Measurements from ENCODE around the gene FMN2.
"Not testable (repeated sequence)": the region's sequence is repeated elsewhere in the genome, so short reads cannot be mapped to it uniquely, and the experiment has no call there.

The FMN2 gene

GRCh38 chr1:240264494-240264893, 172.8 kb downstream of the FMN2 start:
- DNase-seq = not testable (repeated sequence)

DNA sequence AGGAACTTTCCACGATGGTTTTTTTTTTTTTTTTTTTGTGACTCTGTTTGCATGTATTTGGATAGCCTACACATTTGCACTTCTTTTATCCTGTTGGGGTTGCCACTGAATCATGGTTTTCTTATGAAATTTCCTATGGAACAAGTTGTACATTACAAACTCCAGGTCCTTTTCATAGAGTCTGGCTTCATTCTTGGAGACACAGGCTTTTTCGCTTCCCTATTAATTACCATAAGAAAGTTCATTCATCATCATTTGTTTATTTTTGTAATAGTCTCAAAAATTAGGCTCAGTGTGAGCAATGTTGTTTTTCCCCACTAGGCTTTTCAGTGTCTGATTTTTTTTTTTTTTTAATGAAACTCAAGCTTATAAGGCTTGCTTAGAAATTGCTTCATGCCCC, 179.4 kb downstream of the FMN2 start:
- DNase-seq = no peak

DNA sequence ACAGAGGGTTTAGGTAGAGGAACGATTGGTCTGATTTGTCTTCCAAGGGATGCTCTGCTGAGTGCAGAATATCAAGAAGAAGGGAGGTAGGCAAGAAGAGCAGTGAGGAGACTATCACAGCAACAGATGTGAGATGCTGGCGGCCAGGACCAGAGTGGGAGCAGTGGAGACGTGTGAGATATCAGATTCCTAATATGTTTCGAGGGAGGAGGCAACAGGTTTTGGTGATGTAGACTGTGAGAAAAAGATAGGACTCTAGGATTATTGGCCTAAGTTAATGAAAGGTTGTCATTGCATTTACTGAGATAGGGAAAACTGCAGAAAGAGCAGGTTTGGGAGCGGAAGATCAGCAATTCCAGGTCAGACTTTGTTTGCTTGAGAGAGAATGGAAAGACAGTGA, 182.9 kb downstream of the FMN2 start:
- DNase-seq = no peak

- DNase-seq = not testable (repeated sequence)
These were observed 183.5 kb downstream of the FMN2 start for GRCh38 chr1:240275219-240275618.

GRCh38 chr1:240278082-240278481, 186.4 kb downstream of the FMN2 start:
- DNase-seq = no peak

GRCh38 chr1:240280560-240281322, 189.1 kb downstream of the FMN2 start:
- no peak for DNase-seq

DNA sequence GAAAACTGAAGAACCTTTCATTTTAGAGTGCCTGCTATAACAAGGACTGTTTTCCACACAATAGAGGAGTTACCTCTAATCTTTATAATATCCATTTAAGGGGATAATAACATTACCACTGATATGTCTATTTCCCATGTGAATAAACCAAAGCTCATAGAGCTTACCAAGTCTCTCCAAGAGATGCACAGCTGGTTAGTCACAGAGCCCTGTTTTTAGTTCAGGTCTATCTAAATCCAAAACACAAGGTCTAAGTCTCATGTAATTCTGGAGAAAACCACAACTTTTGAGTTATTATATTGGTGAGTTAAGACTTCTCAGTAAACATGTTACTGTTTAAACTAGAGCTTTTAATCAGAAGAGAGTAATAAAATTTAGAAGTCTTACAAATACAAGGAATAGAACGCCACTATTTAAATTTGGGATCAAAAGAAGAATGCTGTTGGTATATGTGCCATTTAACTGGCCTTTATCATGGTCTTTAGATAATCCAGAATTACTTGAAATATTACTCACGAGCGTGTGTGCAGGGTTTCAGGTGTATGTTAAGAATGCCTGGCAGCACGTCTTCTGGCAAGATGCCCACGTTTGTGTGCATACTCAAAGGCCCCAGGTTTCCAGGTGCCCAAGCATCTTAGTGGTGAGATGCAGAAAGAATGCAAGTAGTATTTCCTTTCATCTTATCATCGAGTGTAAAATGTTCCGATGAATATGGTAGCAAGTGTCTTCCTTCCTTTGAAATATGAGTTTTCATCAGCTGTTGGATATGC, 190.6 kb downstream of the FMN2 start:
- DNase-seq = no peak

- DNase-seq = no peak
These were observed 193.2 kb downstream of the FMN2 start for GRCh38 chr1:240284656-240285414.

- no peak for DNase-seq
These were observed 193.9 kb downstream of the FMN2 start for GRCh38 chr1:240285540-240285939.

- DNase-seq = no peak
These were observed 196.0 kb downstream of the FMN2 start for GRCh38 chr1:240287722-240288121.

GRCh38 chr1:240293706-240294105, 202.0 kb downstream of the FMN2 start:
- DNase-seq = no peak

GRCh38 chr1:240294566-240294965, 202.9 kb downstream of the FMN2 start:
- DNase-seq = no peak

DNA sequence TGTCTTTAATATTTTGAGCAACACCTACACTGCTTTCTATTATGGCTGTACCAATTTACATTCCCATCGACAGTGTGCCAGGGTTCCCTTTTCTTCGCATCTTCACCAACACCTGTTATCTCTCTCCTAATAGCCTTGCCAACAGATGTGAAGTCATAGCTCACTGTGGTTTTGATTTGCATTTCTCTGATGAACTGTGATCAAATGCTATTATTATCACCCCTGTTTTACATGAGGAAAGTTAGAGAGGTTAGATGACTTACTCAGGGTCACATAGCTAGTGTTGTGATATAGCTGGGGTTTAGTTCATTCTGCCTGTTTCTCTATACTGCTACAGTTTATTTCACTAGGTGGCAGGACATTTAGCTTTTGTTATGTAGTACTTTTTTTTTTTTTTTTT, 204.1 kb downstream of the FMN2 start:
- no peak for DNase-seq

DNA sequence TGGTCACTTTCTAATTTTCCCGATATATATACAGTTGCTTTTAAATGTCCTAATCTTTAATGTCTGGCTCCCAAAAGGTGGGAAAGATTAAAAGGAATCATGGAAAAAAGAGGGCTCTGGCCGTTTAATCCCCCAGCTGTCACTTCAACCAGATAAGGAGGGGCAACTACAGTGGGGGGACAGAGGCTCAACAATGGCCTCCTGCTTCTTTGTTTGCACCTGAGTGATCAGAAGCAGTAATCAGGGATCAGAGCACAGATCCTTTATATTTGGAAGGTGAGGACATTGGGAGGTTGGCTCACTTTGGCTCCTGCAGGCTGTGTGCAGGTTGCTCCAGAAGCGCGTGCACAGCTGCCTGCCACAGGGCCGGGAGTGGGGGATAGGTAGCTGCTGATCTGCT, 212.8 kb downstream of the FMN2 start:
- no peak for DNase-seq

DNA sequence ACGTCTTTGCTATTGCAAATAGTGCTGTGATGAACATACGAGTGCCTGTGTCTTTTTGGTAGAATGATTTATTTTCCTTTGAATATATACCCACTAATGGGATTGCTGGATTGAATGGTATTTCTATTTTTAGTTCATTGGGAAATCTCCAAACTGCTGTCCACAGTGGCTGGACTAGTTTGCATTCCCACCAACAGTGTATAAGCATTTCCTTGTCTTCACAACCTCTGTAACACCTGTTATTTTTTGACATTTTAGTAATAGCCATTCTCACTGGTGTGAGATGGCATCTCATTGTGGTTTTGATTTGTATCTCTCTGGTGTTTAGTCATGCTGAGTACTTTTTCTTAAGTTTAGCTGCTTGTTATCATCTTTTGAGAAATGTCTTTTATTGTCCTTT, 215.0 kb downstream of the FMN2 start:
- no peak for DNase-seq

DNA sequence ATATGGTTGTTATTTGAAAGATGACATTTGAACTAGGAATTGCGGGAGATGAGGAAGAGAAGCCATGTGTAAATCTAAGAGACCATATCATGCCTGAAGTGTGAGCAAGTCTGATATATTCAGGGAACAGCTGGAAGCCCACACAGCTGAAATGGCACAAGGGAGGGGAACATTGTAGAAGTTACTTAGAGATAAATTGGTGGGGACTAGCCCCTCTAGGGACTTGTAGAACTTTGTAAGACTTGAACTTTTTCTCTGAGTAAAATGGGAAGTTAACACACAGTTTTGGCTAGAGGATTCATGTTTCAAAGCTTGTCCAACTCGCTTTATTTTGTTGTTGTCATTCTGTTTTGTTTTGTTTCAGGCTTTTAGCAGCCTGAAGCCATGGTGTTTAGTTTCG, 216.4 kb downstream of the FMN2 start:
- DNase-seq = no peak

DNA sequence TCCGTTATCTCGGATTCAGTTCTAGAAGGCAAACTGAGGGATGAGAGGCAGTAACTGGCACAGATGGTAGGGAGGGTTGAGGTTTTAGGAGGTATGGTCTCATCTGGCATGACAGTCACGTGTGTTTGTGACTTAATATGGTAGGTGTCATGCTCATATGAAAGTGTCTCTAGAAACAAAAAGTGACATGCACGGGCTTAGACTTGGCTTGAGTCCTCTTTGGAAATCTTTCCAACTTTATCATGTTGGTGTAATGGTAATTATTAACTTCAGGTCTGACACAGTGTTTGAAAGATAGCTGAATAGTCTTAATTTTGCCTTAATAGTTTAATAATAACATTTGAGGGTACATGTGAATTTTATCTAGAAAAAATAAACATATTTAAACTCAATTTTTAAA, 218.1 kb downstream of the FMN2 start:
- DNase-seq = no peak

DNA sequence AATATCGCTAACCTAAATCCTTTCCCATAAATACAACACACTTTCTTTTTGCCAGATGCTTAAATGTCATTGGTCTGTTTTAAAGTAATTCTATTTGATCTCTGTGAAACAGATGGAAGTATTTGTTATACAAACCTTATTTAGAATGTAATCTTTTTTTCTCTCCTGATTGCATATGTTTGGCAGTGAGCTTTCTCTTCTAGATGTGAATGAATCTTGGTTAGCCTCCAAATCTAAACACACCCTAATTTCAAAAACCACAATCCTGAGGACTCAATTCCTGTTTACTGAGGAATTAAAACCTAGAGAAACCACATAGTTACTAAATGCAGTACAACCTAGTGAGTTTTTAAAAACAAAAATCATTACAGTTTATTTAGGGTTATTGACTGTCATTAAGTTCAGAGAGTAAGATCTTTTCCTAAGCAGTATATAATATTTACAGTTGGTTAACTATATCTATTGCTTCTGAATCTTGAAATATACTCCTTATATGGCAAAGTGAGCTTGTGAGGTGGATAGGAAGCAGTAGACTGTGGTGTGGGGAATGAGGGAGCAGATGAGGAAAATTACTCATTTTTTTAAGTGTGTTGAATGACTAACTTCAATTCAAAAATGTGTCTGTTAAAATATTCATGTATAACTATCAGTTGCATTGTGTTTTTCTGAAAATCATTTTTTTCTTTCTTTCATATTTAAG, 218.7 kb downstream of the FMN2 start:
- no peak for DNase-seq

GRCh38 chr1:240312872-240313271, 221.2 kb downstream of the FMN2 start:
- no peak for DNase-seq

DNA sequence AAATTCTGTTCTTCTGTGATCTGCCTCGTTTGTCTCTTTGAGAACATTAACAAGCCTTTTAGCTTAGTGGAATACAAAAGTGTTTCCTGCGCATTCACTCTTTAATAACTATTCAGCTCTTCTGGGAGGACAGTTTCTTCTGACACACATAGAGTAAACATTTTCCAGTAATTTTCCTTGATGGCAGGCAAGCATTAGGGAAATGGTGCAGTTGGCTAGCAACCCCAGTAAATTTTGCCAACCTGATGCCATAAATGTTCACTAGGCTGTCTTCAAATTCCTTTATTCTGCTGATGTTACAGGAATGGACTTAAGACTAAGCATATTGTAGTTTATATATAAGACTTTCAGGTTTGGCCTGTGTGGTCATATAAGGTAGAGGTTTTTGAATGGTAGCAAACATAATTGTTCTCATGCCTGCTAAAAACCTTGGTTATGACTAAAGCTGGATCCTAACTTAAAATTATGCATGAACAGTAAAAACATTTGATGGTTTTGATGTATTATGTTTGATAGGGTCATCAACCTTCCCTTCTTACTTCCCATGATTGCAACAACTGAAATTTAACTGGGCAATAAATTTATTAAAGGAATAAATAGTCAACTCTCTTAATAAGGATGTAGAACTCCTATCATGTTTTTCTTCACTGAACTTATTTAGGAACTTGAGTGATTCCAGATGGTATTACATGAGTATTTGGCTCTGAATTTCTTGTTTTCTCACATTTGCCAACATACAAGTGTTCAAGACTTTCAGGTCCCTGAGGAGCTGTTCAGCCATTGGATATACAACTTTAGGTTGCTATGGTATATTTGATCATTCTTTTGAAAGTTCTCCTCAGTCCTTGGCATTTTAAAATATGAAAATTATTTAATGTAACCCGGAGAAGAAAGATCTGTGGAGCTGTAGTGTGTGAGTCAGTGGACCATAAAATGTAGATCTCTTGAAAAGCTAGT, 223.4 kb downstream of the FMN2 start:
- no peak for DNase-seq

DNA sequence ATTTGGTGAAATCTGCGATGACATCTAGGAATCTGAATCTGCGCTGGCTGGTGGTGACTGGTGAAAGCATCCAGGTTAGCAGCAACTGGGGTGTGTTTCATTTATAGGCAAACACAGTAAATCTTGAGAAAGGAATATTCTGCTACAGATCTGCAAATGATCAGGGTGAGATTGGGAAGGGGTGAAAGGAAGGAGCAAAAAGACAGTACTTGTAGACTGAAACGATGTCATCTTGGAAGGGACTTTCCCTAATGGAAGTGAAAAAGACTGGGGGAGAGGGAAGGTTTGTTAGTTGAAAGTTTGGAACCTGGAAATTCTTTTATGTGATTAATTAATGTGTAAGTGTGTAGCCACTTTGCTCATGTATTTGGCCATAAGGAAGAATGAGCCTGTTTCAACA, 228.3 kb downstream of the FMN2 start:
- DNase-seq = no peak

- no peak for DNase-seq
These were observed 229.0 kb downstream of the FMN2 start for GRCh38 chr1:240320659-240321058.
